Fibroblast of pulmonary artery (primary cell): Measurements from ENCODE around the gene AP1S3.

Source experiments
- DNase-seq: peaks from one replicate; pipeline ENCODE4 v3.0.0-alpha.2; 2010; ENCODE audit warnings: low read depth
- H3K4me3 ChIP-seq: replicated peaks from 2 replicates; pipeline ENCODE4 v1.5.1; 2011; ENCODE audit warnings: low read depth, mild to moderate bottlenecking, control low read depth, low read length, moderate library complexity
- CTCF ChIP-seq: IDR thresholded peaks from 2 replicates; pipeline ENCODE4 v1.5.1; 2011; ENCODE audit warnings: mild to moderate bottlenecking, control low read depth, low read length, inconsistent platforms; ENCODE audit errors: missing control alignments

The AP1S3 gene

GRCh38 chr2:223732346-223732745 lies 105.0 kb downstream of the AP1S3 start:
- no peak for DNase-seq
- no peak overlapping the region for H3K4me3 ChIP-seq
- no peak for TF ChIP-seq CTCF

- no peak overlapping the region for H3K4me3 ChIP-seq
- TF ChIP-seq CTCF, result no peak
- peak; percentile 6 for DNase-seq
Observed at GRCh38 chr2:223731503-223731902, 105.9 kb downstream of the AP1S3 start.

- H3K4me3 ChIP-seq, result no peak overlapping the region
- DNase-seq, result no peak
- TF ChIP-seq CTCF, result no peak
Observed at GRCh38 chr2:223729781-223730180, 107.6 kb downstream of the AP1S3 start.

- peak; percentile 71 for TF ChIP-seq CTCF
- DNase-seq, result peak; percentile 83
- H3K4me3 ChIP-seq, result no peak overlapping the region
Observed at GRCh38 chr2:223727562-223727961, 109.8 kb downstream of the AP1S3 start.

- no peak overlapping the region for H3K4me3 ChIP-seq
- no peak for TF ChIP-seq CTCF
- DNase-seq, result no peak
Observed at GRCh38 chr2:223725986-223726970, 111.1 kb downstream of the AP1S3 start.

GRCh38 chr2:223725494-223725893 lies 111.9 kb downstream of the AP1S3 start:
- no peak for TF ChIP-seq CTCF
- H3K4me3 ChIP-seq, result peak overlapping the region; percentile 4
- DNase-seq, result peak; percentile 99
